ENCODE data around the gene LRFN4.

Gene LRFN4

GRCh38 chr11:66845876-66846212, 11.0 kb upstream of the LRFN4 start:
- DNase-seq: peak; percentile 25

GRCh38 chr11:66846671-66847091, 10.2 kb upstream of the LRFN4 start:
- DNase-seq: no peak

GRCh38 chr11:66847461-66848232, 9.2 kb upstream of the LRFN4 start:
- no peak for DNase-seq

- DNase-seq: no peak
Measured at GRCh38 chr11:66848671-66849500, 8.0 kb upstream of the LRFN4 start.

- DNase-seq: peak; percentile 28
Measured at GRCh38 chr11:66849501-66850234, 7.2 kb upstream of the LRFN4 start.

GRCh38 chr11:66850235-66850587, 6.7 kb upstream of the LRFN4 start:
- DNase-seq: no peak

- peak; percentile 33 for DNase-seq
Measured at GRCh38 chr11:66850588-66851238, 6.2 kb upstream of the LRFN4 start.

GRCh38 chr11:66851239-66851596, 5.6 kb upstream of the LRFN4 start:
- DNase-seq: peak; percentile 36

GRCh38 chr11:66851698-66852465, 5.0 kb upstream of the LRFN4 start:
- peak; percentile 84 for DNase-seq

GRCh38 chr11:66852466-66853241, 4.2 kb upstream of the LRFN4 start:
- no peak for DNase-seq

- peak; percentile 33 for DNase-seq
Measured at GRCh38 chr11:66853242-66854229, 3.3 kb upstream of the LRFN4 start.

GRCh38 chr11:66854231-66854661, 2.6 kb upstream of the LRFN4 start:
- no peak for DNase-seq

- no peak for DNase-seq
Measured at GRCh38 chr11:66854729-66855211, 2.1 kb upstream of the LRFN4 start.

GRCh38 chr11:66855574-66856495, 1.0 kb upstream of the LRFN4 start:
- DNase-seq: peak; percentile 100

- peak; percentile 97 for DNase-seq
Measured at GRCh38 chr11:66857234-66857926, 516 bp downstream of the LRFN4 start.

- DNase-seq: no peak
Measured at GRCh38 chr11:66857927-66858185, 992 bp downstream of the LRFN4 start.

GRCh38 chr11:66858186-66858938, 1.5 kb downstream of the LRFN4 start:
- DNase-seq: no peak

All from 8988T (cell line).